Neural cell (in vitro differentiated cells): ENCODE results near the gene INPP5A. TPM values are rescaled to one million over a fixed set of nuclear protein-coding genes. Genes with fewer than 3 reads are reported as not detected.

Experiments
- H2AFZ ChIP-seq: fragments of 200-600, 300-800 bp; sonication (generic), shearing (Covaris generic); 2 replicates; pipeline ENCODE4 v1.6.0; 2014; ENCODE audit warnings: low read depth, mild to moderate bottlenecking, antibody characterized with exemption, low read length, moderate library complexity
- H3F3A ChIP-seq: fragments of 200-600 bp; shearing (Covaris generic); 2 replicates; pipeline ENCODE4 v1.6.1; 2016; ENCODE audit warnings: mild to moderate bottlenecking, moderate library complexity, mixed read lengths, antibody characterized with exemption, low read length; ENCODE audit not compliant: insufficient read depth, poor library complexity, severe bottlenecking
- H3K27ac ChIP-seq: fragments of 200-600, 300-800 bp; sonication (generic), shearing (Covaris generic); 2 replicates; pipeline ENCODE4 v1.5.1; 2014; ENCODE audit warnings: mild to moderate bottlenecking, low read length, moderate library complexity
- H3K27me3 ChIP-seq: fragments of 300-800, 200-600 bp; sonication (generic), shearing (Covaris generic); 2 replicates; pipeline ENCODE4 v1.6.0; 2014; ENCODE audit warnings: mild to moderate bottlenecking, low read depth, low read length, moderate library complexity; ENCODE audit not compliant: insufficient read depth
- H3K36me3 ChIP-seq: fragments of 300-800, 200-600 bp; sonication (generic), shearing (Covaris generic); 2 replicates; pipeline ENCODE4 v1.5.1; 2014; ENCODE audit warnings: mild to moderate bottlenecking, antibody characterized with exemption, low read length, moderate library complexity; ENCODE audit not compliant: insufficient read depth
- H3K4me2 ChIP-seq: fragments of 300-800, 200-600 bp; sonication (generic), shearing (Covaris generic); 2 replicates; pipeline ENCODE4 v1.6.0; 2014; ENCODE audit warnings: mild to moderate bottlenecking, low read length
- H3K4me3 ChIP-seq: fragments of 300-800, 200-600 bp; sonication (generic), shearing (Covaris generic); 2 replicates; pipeline ENCODE4 v1.5.1; 2014; ENCODE audit warnings: mild to moderate bottlenecking, low read length, moderate library complexity
- H3K79me2 ChIP-seq: fragments of 200-600 bp; shearing (Covaris generic); replicated peaks from 2 replicates; pipeline ENCODE4 v1.6.0; 2014; ENCODE audit warnings: mild to moderate bottlenecking, low read length, moderate library complexity; ENCODE audit not compliant: insufficient read depth
- H3K9ac ChIP-seq: fragments of 300-800, 200-600 bp; sonication (generic), shearing (Covaris generic); 2 replicates; pipeline ENCODE4 v1.6.1; 2016; ENCODE audit warnings: mild to moderate bottlenecking, low read length, mixed read lengths
- H3K9me2 ChIP-seq: fragments of 200-600 bp; shearing (Covaris generic); 2 replicates; pipeline ENCODE4 v1.6.1; 2016; ENCODE audit warnings: mild to moderate bottlenecking, low read length, mixed read lengths; ENCODE audit not compliant: insufficient read depth
- H3K9me3 ChIP-seq: fragments of 200-600, 300-800 bp; sonication (generic), shearing (Covaris generic); 2 replicates; pipeline ENCODE4 v1.6.1; 2016; ENCODE audit warnings: mild to moderate bottlenecking, mixed run types, low read length, moderate library complexity, mixed read lengths
- H4K20me1 ChIP-seq: fragments of 200-600 bp; shearing (Covaris generic); 2 replicates; pipeline ENCODE4 v1.6.1; 2016; ENCODE audit warnings: mild to moderate bottlenecking, mixed run types; ENCODE audit not compliant: insufficient read depth
- CTCF ChIP-seq: fragments of 450-650 bp; IDR thresholded peaks from 2 replicates; pipeline ENCODE4 v1.5.1; 2014; ENCODE audit warnings: antibody characterized with exemption, mild to moderate bottlenecking, moderate library complexity; ENCODE audit not compliant: poor library complexity, severe bottlenecking
- EP300 ChIP-seq: fragments of 450-650 bp; conservative IDR thresholded peaks from 2 replicates; pipeline ENCODE4 v1.6.1; 2014; ENCODE audit warnings: antibody characterized with exemption, mild to moderate bottlenecking, moderate library complexity; ENCODE audit not compliant: poor library complexity, severe bottlenecking
- EZH2 ChIP-seq: fragments of 200-600, 300-800 bp; shearing (Covaris generic), sonication (generic); IDR thresholded peaks from 2 replicates; pipeline ENCODE4 v1.6.1; 2014; ENCODE audit warnings: antibody characterized with exemption, low read length, borderline replicate concordance, mild to moderate bottlenecking; ENCODE audit not compliant: insufficient read depth, poor library complexity, severe bottlenecking
- RAD21 ChIP-seq: fragments of 450-650 bp; conservative IDR thresholded peaks from 2 replicates; pipeline ENCODE4 v1.6.1; 2014; ENCODE audit warnings: antibody characterized with exemption, mild to moderate bottlenecking, moderate library complexity
- REST ChIP-seq: IDR thresholded peaks from 2 replicates; pipeline ENCODE4 v1.6.1; 2012; ENCODE audit warnings: borderline replicate concordance
- SMC3 ChIP-seq: fragments of 450-650 bp; conservative IDR thresholded peaks from 2 replicates; pipeline ENCODE4 v1.6.1; 2014; ENCODE audit warnings: antibody characterized with exemption, mild to moderate bottlenecking, moderate library complexity; ENCODE audit not compliant: poor library complexity
- TAF1 ChIP-seq: IDR thresholded peaks from 2 replicates; pipeline ENCODE4 v1.6.1; 2012; ENCODE audit warnings: low read depth
- polyA plus RNA-seq: library from polyadenylated mRNA; depleted of rRNA; stranded (reverse); fragments of >200 nt; gene quantifications from 2 replicates; pipeline ENCODE4 v1.2.3, GENCODE V29; 2014

Gene INPP5A
- polyA plus RNA-seq, 1 donor from 2014 or later = 48.8 TPM

GRCh38 chr10:132549371-132549770, 11.8 kb downstream of the INPP5A start:
- H4K20me1 ChIP-seq = no peaks in the 10 kb centered on the region
- H3K79me2 ChIP-seq = peaks cover 4% of the 10 kb centered on the region

GRCh38 chr10:132550366-132551092, 12.9 kb downstream of the INPP5A start:
- Histone ChIP-seq H3K9ac (no peak overlapping the region), H3F3A (no peaks in the 10 kb centered on the region), H3K4me2 (no peak overlapping the region), H4K20me1 (no peaks in the 10 kb centered on the region), H3K4me3 (no peak overlapping the region), H3K9me3 (no peaks in the 10 kb centered on the region), H3K27ac (no peak overlapping the region), H3K36me3 (no peaks in the 10 kb centered on the region), H3K79me2 (peaks cover 4% of the 10 kb centered on the region), H2AFZ (no peak overlapping the region), H3K9me2 (no peaks in the 10 kb centered on the region), H3K27me3 (no peaks in the 10 kb centered on the region)
- TF ChIP-seq EP300 (no peak), REST (no peak), CTCF (no peak), SMC3 (no peak), TAF1 (no peak), RAD21 (no peak)

More at GRCh38 chr10:132549371-132549770, 11.8 kb downstream of the INPP5A start:
- no peak overlapping the region for H3K4me2 ChIP-seq
- no peaks in the 10 kb centered on the region for H3K9me2 ChIP-seq
- H3K27ac ChIP-seq = no peak overlapping the region
- no peaks in the 10 kb centered on the region for H3F3A ChIP-seq
- no peaks in the 10 kb centered on the region for H3K27me3 ChIP-seq
- no peak for TF ChIP-seq TAF1
- TF ChIP-seq RAD21 = no peak
- TF ChIP-seq REST = no peak
- no peak for TF ChIP-seq CTCF
- TF ChIP-seq EZH2 = no peak
- no peaks in the 10 kb centered on the region for H3K9me3 ChIP-seq
- H3K36me3 ChIP-seq = no peaks in the 10 kb centered on the region
- no peak overlapping the region for H3K4me3 ChIP-seq
- no peak overlapping the region for H2AFZ ChIP-seq
- no peak overlapping the region for H3K9ac ChIP-seq
